H9 (cell line): Measurements from ENCODE around the gene BACE2. TPM values are rescaled to one million over a fixed set of nuclear protein-coding genes. Genes with fewer than 3 reads are reported as not detected.

Source experiments
- DNase-seq: peaks from one replicate; pipeline ENCODE4 v3.0.0-alpha.2; 2017
- H2AFZ ChIP-seq: one replicate; pipeline ENCODE4 v1.6.1; 2013; ENCODE audit warnings: mild to moderate bottlenecking, low read length, control low read depth, moderate library complexity
- H2AK5ac ChIP-seq: 2 replicates; pipeline ENCODE4 v1.6.1; 2013; ENCODE audit warnings: low read length, control low read depth, mixed read lengths; ENCODE audit not compliant: insufficient read length
- H2BK120ac ChIP-seq: one replicate; pipeline ENCODE4 v1.6.1; 2013; ENCODE audit warnings: low read depth, mild to moderate bottlenecking, low read length, control low read depth, inconsistent platforms; ENCODE audit not compliant: poor library complexity, severe bottlenecking
- H2BK12ac ChIP-seq: 2 replicates; pipeline ENCODE4 v1.6.1; 2013; ENCODE audit warnings: low read length, control low read depth, mixed read lengths, low read depth; ENCODE audit not compliant: insufficient read length
- H2BK15ac ChIP-seq: 2 replicates; pipeline ENCODE4 v1.6.1; 2013; ENCODE audit warnings: low read depth, low read length, control low read depth
- H2BK20ac ChIP-seq: one replicate; pipeline ENCODE4 v1.6.1; 2013; ENCODE audit warnings: low read depth, mild to moderate bottlenecking, low read length, control low read depth, inconsistent platforms; ENCODE audit not compliant: poor library complexity, severe bottlenecking
- H2BK5ac ChIP-seq: 2 replicates; pipeline ENCODE4 v1.6.1; 2013; ENCODE audit warnings: low read length, control low read depth, mixed read lengths; ENCODE audit not compliant: insufficient read length
- H3K14ac ChIP-seq: 2 replicates; pipeline ENCODE4 v1.6.1; 2013; ENCODE audit warnings: low read length, control low read depth; ENCODE audit not compliant: insufficient read depth
- H3K18ac ChIP-seq: 2 replicates; pipeline ENCODE4 v1.6.1; 2013; ENCODE audit warnings: low read depth, mild to moderate bottlenecking, mixed read lengths, low read length, control low read depth; ENCODE audit not compliant: insufficient read length
- H3K23ac ChIP-seq: 2 replicates; pipeline ENCODE4 v1.6.1; 2013; ENCODE audit warnings: low read length, control low read depth, mixed read lengths, low read depth; ENCODE audit not compliant: insufficient read length
- H3K23me2 ChIP-seq: 2 replicates; pipeline ENCODE4 v1.6.1; 2013; ENCODE audit warnings: low read depth, mild to moderate bottlenecking, mixed read lengths, low read length, control low read depth; ENCODE audit not compliant: insufficient read length, poor library complexity, severe bottlenecking
- H3K27ac ChIP-seq: 2 replicates; pipeline ENCODE4 v1.5.1; 2013; ENCODE audit warnings: low read length, control low read depth, mixed read lengths, low read depth; ENCODE audit not compliant: insufficient read length
- H3K27me3 ChIP-seq: 2 replicates; pipeline ENCODE4 v1.6.1; 2013; ENCODE audit warnings: low read length, control low read depth, inconsistent platforms; ENCODE audit not compliant: insufficient read depth
- H3K4ac ChIP-seq: 2 replicates; pipeline ENCODE4 v1.6.1; 2013; ENCODE audit warnings: low read depth, mild to moderate bottlenecking, control low read depth, inconsistent platforms, low read length, moderate library complexity
- H3K4me1 ChIP-seq: 2 replicates; pipeline ENCODE4 v1.6.1; 2013; ENCODE audit warnings: low read length, control low read depth, inconsistent platforms; ENCODE audit not compliant: insufficient read depth
- H3K4me2 ChIP-seq: 2 replicates; pipeline ENCODE4 v1.6.1; 2013; ENCODE audit warnings: low read length, control low read depth, mixed read lengths; ENCODE audit not compliant: insufficient read length, insufficient read depth
- H3K56ac ChIP-seq: 2 replicates; pipeline ENCODE4 v1.6.1; 2013; ENCODE audit warnings: low read depth, mild to moderate bottlenecking, mixed read lengths, low read length, control low read depth; ENCODE audit not compliant: insufficient read length
- H3K79me1 ChIP-seq: 2 replicates; pipeline ENCODE4 v1.6.1; 2013; ENCODE audit warnings: low read depth, mild to moderate bottlenecking, moderate library complexity, low read length, control low read depth, inconsistent platforms; ENCODE audit not compliant: insufficient read depth, poor library complexity, severe bottlenecking
- H3K79me2 ChIP-seq: 2 replicates; pipeline ENCODE4 v1.6.1; 2013; ENCODE audit warnings: low read length, control low read depth, inconsistent platforms; ENCODE audit not compliant: insufficient read depth
- H3K9ac ChIP-seq: 2 replicates; pipeline ENCODE4 v1.6.1; 2013; ENCODE audit warnings: low read length, control low read depth, mixed read lengths; ENCODE audit not compliant: insufficient read length; ENCODE audit errors: extremely low read depth
- H3K9me3 ChIP-seq: one replicate; pipeline ENCODE4 v1.6.1; 2013; ENCODE audit warnings: low read depth, low read length, inconsistent platforms; ENCODE audit not compliant: control insufficient read depth
- H3T11ph ChIP-seq: one replicate; pipeline ENCODE4 v1.6.1; 2013; ENCODE audit warnings: mild to moderate bottlenecking, low read length, control low read depth, inconsistent platforms
- H4K20me1 ChIP-seq: one replicate; pipeline ENCODE4 v1.6.1; 2013; ENCODE audit not compliant: control insufficient read depth, insufficient read length, insufficient read depth
- H4K5ac ChIP-seq: 2 replicates; pipeline ENCODE4 v1.6.1; 2013; ENCODE audit warnings: low read depth, mild to moderate bottlenecking, mixed read lengths, low read length, control low read depth; ENCODE audit not compliant: insufficient read length
- H4K8ac ChIP-seq: replicated peaks from 2 replicates; pipeline ENCODE4 v1.6.1; 2013; ENCODE audit warnings: low read length, control low read depth, mixed read lengths, low read depth; ENCODE audit not compliant: insufficient read length
- H4K91ac ChIP-seq: 2 replicates; pipeline ENCODE4 v1.6.1; 2013; ENCODE audit warnings: low read depth, mild to moderate bottlenecking, moderate library complexity, mixed read lengths, low read length, control low read depth; ENCODE audit not compliant: insufficient read length
- H3K27ac Mint-ChIP-seq, 3 experiments: 2 replicates in 2 of 3; 3 replicates in 1 of 3; pipeline ENCODE4 v1.8.0; 2020 to 2021; ENCODE audit warnings: mixed read lengths in 3 of 3, mild to moderate bottlenecking in 1 of 3, moderate library complexity in 1 of 3
- H3K27me3 Mint-ChIP-seq: 2 replicates; pipeline ENCODE4 v1.8.0; 2021; ENCODE audit warnings: low read depth, mild to moderate bottlenecking, moderate library complexity, mixed read lengths
- H3K36me3 Mint-ChIP-seq, 3 experiments: 2 replicates in 2 of 3; 3 replicates in 1 of 3; pipeline ENCODE4 v1.8.0; 2020 to 2021; ENCODE audit warnings: low read depth in 3 of 3, mixed read lengths in 3 of 3; ENCODE audit not compliant: insufficient read depth in 1 of 3
- H3K4me1 Mint-ChIP-seq, 2 experiments: 2 replicates each; pipeline ENCODE4 v1.8.0; 2020; ENCODE audit warnings: mixed read lengths in 2 of 2
- H3K4me3 Mint-ChIP-seq, 2 experiments: 2 replicates in 1 of 2; 3 replicates in 1 of 2; pipeline ENCODE4 v1.8.0; 2020 to 2021; ENCODE audit warnings: mild to moderate bottlenecking in 2 of 2, mixed read lengths in 2 of 2, moderate library complexity in 1 of 2
- H3K9me3 Mint-ChIP-seq, 2 experiments: 2 replicates in 1 of 2; 3 replicates in 1 of 2; pipeline ENCODE4 v1.8.0; 2020; ENCODE audit warnings: mild to moderate bottlenecking in 2 of 2, mixed read lengths in 2 of 2, moderate library complexity in 1 of 2
- WGBS: extraction: QIAGEN DNeasy Blood & Tissue Kit; methylation state at CpG from one replicate; pipeline ENCODE4 v1.1.7; 2013; ENCODE audit warnings: missing lambda C conversion rate, low lambda C conversion rate, mixed read lengths; ENCODE audit not compliant: insufficient read length; ENCODE audit errors: extremely low coverage; 5-methylcytosine and 5-hydroxymethylcytosine counted together
- total RNA-seq: library from RNA; stranded (reverse); gene quantifications from 2 replicates; pipeline ENCODE4 v1.2.1, GENCODE V29; 2021
- TF ChIP-seq, protein P1 (sequence below): fragments of 200-600 bp; sonication (generic); conservative IDR thresholded peaks from 3 replicates; pipeline ENCODE4 v1.8.0; 2021; ENCODE audit warnings: antibody characterized with exemption, mild to moderate bottlenecking

Gene BACE2
- total RNA-seq, 1 experiment from 2014 or later: 8.0 TPM

DNA sequence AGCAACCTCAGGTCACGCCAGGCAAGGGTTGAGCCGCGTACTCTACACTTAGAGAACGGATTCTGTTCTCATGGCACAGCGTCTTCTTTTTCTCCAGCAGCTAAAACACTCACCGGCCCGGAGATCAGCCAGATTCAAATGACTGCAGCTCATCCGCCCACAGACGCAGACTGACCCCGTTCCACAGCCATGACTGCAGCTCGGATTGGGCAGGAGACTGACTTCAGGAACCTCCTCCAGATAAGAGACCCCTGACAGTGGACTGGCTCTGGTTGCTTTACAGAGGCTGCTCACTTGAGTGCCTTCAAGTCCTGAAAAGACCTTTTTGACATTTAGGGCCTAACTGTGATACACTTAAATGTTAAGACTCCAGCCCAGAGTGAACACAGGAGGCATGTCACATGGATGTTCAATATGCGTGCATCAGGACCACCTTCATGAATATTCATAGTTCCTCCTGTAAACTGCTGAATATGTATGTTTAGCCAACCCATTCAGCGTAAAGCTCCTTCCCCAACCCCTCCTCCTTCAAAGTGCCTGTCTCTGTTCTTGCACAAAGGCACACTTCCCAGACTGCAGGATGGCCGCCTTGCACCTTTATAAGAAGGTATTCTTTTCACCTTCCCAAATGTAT is 42.6 kb downstream of the BACE2 start:
- Mint-ChIP-seq H3K4me1 (peaks cover 11 to 20% of the 10 kb centered on the region in 2 experiments), H3K9me3 (no peaks in the 10 kb centered on the region), H3K27ac (peak overlapping the region in 1 of 3 experiments; percentile 30; a peak in 1 of 7 replicates), H3K36me3 (no peaks in the 10 kb centered on the region), H3K4me3 (no peak overlapping the region), H3K27me3 (no peaks in the 10 kb centered on the region)
- Histone ChIP-seq H3K56ac (no peak overlapping the region), H4K20me1 (no peaks in the 10 kb centered on the region), H2BK5ac (no peak overlapping the region), H2AFZ (no peak overlapping the region), H2BK15ac (no peak overlapping the region), H2BK20ac (no peak overlapping the region), H3K23me2 (no peaks in the 10 kb centered on the region), H3K27ac (no peak overlapping the region), H4K5ac (no peak overlapping the region), H3K79me1 (no peaks in the 10 kb centered on the region), H3K4ac (no peak overlapping the region), H3K9ac (no peak overlapping the region), H3K23ac (no peak overlapping the region), H3K79me2 (no peaks in the 10 kb centered on the region), H4K91ac (no peak overlapping the region), H3K4me2 (no peak overlapping the region), H3K18ac (no peak overlapping the region), H3K4me1 (no peaks in the 10 kb centered on the region), H4K8ac (no peak overlapping the region), H2AK5ac (no peak overlapping the region), H3K9me3 (no peaks in the 10 kb centered on the region), H2BK120ac (no peak overlapping the region), H3T11ph (no peak overlapping the region), H2BK12ac (no peak overlapping the region), H3K27me3 (no peaks in the 10 kb centered on the region), H3K14ac (0 out of 2 replicates have a peak overlapping the region, but pooled peaks have one; percentile 13)
- TF ChIP-seq, protein P1, sequence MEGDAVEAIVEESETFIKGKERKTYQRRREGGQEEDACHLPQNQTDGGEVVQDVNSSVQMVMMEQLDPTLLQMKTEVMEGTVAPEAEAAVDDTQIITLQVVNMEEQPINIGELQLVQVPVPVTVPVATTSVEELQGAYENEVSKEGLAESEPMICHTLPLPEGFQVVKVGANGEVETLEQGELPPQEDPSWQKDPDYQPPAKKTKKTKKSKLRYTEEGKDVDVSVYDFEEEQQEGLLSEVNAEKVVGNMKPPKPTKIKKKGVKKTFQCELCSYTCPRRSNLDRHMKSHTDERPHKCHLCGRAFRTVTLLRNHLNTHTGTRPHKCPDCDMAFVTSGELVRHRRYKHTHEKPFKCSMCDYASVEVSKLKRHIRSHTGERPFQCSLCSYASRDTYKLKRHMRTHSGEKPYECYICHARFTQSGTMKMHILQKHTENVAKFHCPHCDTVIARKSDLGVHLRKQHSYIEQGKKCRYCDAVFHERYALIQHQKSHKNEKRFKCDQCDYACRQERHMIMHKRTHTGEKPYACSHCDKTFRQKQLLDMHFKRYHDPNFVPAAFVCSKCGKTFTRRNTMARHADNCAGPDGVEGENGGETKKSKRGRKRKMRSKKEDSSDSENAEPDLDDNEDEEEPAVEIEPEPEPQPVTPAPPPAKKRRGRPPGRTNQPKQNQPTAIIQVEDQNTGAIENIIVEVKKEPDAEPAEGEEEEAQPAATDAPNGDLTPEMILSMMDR: no peak
- DNase-seq: no peak
- no CpG with 5 or more reads among the region's 14 CpGs for WGBS
